Upper lobe of left lung (tissue), 4 donors: ENCODE results near the gene PLA2G4A.

Source experiments
- CTCF ChIP-seq, 6 experiments: fragments of 450-650 bp in 4 of 6; fragments of 200-600 bp in 2 of 6; sonication (generic) in 2 of 6; IDR thresholded peaks; one replicate each; pipeline ENCODE4 v1.5.1; 2016 to 2019; ENCODE audit warnings: antibody characterized with exemption in 6 of 6
- EP300 ChIP-seq, 4 donors: sonication (generic); formaldehyde crosslinking; IDR thresholded peaks; one replicate each; pipeline ENCODE4 v1.5.1; 2017; ENCODE audit warnings: antibody characterized with exemption in 4 of 4, control low read depth in 2 of 4

- TF ChIP-seq CTCF (IDR thresholded peaks at IDR 0.05) = no peak
- TF ChIP-seq EP300 (IDR thresholded peaks at IDR 0.05) = no peak
These were observed 21.1 kb downstream of the PLA2G4A start for GRCh38 chr1:186849826-186850225.
